AG09309 (cell line): ENCODE results near the gene C12orf57.

ENCODE experiments used
- DNase-seq: peaks from one replicate; pipeline ENCODE4 v3.0.0-alpha.2; 2010; ENCODE audit warnings: low read depth
- H3K4me3 ChIP-seq: 2 replicates; pipeline ENCODE4 v1.5.1; 2011; ENCODE audit warnings: mild to moderate bottlenecking, low read depth, low read length, moderate library complexity; ENCODE audit not compliant: control insufficient read depth
- TF ChIP-seq, protein P1 (sequence below): IDR thresholded peaks from 2 replicates; pipeline ENCODE4 v1.5.1; 2011; ENCODE audit warnings: mild to moderate bottlenecking, low read depth, low read length, inconsistent platforms; ENCODE audit not compliant: insufficient read depth, control insufficient read depth; ENCODE audit errors: missing control alignments

C12orf57 gene

DNA sequence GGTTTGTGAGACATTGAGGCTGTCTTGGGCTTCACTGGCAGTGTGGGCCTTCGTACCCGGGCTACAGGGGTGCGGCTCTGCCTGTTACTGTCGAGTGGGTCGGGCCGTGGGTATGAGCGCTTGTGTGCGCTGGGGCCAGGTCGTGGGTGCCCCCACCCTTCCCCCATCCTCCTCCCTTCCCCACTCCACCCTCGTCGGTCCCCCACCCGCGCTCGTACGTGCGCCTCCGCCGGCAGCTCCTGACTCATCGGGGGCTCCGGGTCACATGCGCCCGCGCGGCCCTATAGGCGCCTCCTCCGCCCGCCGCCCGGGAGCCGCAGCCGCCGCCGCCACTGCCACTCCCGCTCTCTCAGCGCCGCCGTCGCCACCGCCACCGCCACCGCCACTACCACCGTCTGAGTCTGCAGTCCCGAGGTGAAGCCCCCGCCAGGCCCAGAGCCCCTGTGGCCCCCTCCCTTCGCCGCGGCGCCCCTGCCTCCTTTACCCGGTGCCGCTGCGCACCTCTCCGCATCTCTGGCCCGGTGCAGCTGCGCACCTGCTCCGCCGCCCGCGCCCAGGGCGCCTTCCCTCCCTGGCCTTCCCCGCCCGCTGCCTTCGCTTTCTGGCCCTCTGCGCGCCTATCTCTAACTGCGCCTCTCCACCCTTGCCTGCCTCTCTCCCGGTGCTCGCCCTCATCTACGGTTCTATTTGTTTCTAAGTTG, 29.4 kb upstream of the C12orf57 start, which contains the start of gene ENO2:
TSS of gene ENO2 (plus strand) at position 335 of the 701 bp plus-strand sequence. CDS start 1,253 bp downstream, outside the sequence.
- peak within 1 kb of the TSS; percentile 55 for H3K4me3 ChIP-seq
- DNase-seq: no peak
- TF ChIP-seq, protein P1, sequence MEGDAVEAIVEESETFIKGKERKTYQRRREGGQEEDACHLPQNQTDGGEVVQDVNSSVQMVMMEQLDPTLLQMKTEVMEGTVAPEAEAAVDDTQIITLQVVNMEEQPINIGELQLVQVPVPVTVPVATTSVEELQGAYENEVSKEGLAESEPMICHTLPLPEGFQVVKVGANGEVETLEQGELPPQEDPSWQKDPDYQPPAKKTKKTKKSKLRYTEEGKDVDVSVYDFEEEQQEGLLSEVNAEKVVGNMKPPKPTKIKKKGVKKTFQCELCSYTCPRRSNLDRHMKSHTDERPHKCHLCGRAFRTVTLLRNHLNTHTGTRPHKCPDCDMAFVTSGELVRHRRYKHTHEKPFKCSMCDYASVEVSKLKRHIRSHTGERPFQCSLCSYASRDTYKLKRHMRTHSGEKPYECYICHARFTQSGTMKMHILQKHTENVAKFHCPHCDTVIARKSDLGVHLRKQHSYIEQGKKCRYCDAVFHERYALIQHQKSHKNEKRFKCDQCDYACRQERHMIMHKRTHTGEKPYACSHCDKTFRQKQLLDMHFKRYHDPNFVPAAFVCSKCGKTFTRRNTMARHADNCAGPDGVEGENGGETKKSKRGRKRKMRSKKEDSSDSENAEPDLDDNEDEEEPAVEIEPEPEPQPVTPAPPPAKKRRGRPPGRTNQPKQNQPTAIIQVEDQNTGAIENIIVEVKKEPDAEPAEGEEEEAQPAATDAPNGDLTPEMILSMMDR: no peak

DNA sequence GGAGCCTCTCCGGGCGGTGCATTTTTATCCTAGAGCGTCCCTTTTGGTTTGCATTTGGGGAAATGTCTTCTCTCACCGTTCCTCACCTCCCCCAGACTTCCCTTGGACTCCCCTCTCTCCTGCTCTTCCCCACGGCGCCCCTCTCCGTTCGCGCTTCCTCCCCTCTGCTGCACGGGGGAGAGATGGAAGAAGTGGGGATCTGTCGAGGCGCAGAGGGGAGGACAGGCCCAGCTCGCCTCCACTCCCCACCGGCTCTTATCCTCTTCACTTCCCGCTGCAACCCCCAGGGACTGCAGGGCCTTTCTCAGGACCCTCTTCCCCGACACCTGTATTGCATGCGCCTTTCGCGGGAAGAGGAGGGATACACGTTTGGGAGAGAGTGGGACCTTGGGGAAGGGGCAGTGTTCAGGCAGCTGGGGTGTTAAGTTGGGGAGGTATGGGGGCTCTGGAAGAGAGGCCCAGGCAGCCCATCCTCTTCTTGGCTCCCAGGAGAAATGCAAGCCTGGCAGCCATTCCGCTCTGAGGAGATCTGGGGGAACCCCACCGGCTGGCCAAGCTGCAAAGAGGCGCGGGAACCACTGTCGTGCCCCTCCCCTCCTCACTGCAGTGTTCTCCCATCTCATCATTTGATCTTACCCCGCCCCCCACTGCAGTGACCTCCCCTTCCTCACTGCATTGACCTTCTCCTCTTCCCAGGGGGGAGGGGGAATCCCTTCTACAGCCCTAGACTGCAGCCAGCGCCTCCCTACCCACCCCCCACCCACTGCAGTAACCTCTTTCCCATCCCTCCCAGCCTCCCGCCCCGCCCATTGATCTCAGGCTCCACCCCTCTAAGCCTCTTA, 28.7 kb upstream of the C12orf57 start:
- TF ChIP-seq, protein P1: no peak
- no peak for DNase-seq
- peak overlapping the region; percentile 55 for H3K4me3 ChIP-seq

DNA sequence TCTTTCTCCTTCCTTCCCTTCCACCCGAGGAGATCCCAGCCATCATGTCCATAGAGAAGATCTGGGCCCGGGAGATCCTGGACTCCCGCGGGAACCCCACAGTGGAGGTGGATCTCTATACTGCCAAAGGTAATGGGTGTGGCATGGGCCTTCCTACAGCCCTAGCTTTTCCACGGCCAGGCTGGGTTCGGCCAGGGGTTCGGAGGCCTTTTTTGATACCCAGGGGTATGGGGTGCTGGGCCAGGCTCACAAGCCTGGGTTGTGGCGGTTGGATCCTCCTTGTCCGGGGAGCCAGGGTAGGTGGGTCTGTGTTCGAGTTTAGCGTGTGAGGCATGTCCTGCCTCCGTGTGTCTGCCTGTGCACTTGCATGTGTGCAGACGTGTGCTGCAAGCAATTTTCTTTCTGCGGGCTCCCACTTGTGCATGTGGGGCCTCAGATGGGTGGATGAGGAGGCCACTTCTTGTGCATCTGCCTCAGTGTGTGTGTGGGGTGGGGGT, 28.0 kb upstream of the C12orf57 start:
- no peak for DNase-seq
- TF ChIP-seq, protein P1: no peak
- no peak overlapping the region for H3K4me3 ChIP-seq

DNA sequence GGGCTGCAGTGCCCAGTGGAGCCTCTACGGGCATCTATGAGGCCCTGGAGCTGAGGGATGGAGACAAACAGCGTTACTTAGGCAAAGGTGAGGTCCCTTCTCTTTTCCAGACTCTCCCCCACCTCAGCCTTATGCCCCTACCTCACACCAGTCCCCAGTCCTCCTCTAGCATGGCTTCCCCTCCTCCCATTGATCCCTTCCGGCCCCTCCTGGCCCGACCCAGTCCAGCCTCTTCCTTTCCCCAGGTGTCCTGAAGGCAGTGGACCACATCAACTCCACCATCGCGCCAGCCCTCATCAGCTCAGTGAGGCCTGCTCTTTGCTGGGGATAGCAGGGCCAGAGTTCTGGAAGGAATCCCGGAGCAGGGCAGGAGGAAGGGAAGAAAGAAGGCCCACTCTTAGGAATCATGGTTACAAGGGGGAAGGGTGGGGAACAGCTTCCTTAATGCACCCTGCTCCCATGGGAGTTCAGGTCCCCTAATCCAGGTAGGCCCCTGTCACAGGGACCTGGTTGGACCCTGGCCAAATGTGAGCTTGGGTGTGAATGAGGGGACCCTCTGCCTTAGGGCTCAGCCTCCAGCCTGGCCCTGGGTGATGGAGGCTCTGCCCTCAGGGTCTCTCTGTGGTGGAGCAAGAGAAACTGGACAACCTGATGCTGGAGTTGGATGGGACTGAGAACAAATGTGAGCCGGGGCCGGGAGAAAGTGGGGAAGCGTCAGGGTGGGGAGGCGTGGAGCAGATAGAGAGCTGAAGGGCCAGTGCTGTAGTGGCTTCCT, 27.2 kb upstream of the C12orf57 start:
- TF ChIP-seq, protein P1: no peak
- no peak for DNase-seq
- H3K4me3 ChIP-seq: no peak overlapping the region

DNA sequence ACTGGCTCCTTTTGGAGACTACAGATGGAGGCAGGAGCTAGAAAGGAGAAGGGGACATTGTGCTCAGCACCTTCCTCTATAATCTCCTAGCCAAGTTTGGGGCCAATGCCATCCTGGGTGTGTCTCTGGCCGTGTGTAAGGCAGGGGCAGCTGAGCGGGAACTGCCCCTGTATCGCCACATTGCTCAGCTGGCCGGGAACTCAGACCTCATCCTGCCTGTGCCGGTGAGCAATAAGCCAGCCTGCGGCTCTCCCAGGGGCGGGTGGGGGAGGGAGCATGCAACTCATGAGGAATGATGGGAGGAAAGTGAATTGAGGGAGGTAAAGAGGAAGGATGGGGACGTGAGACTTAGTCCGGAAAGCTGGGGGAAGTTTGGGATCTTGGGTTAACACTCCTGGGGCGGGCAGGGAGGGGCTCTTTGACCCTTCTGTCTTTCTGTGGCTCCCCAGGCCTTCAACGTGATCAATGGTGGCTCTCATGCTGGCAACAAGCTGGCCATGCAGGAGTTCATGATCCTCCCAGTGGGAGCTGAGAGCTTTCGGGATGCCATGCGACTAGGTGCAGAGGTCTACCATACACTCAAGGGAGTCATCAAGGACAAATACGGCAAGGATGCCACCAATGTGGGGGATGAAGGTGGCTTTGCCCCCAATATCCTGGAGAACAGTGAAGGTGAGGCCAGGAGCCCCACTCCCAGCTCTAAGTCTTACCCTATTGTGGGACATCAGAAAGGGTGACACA, 26.2 kb upstream of the C12orf57 start:
- TF ChIP-seq, protein P1: no peak
- no peak for DNase-seq
- no peak overlapping the region for H3K4me3 ChIP-seq
